Right renal cortex interstitium (tissue), 3 donors: ENCODE measurements around the gene SLC13A2. TPM values are rescaled to one million over a fixed set of nuclear protein-coding genes. Genes with fewer than 3 reads are reported as not detected.

Source experiments
- DNase-seq, 3 donors: peaks; one replicate each; pipeline ENCODE4 v3.0.0-alpha.2; 2013; ENCODE audit warnings: low read depth in 3 of 3, low spot score in 2 of 3
- polyA plus RNA-seq, 3 donors: library from polyadenylated mRNA; unstranded; fragments of 120-200 nt; gene quantifications; one replicate each; pipeline ENCODE4 v1.2.1, GENCODE V29; 2013; ENCODE audit not compliant: insufficient read length in 3 of 3

Gene SLC13A2
- polyA plus RNA-seq, 3 donors: 7.4 to 21.4 (median 15.6) TPM

DNA sequence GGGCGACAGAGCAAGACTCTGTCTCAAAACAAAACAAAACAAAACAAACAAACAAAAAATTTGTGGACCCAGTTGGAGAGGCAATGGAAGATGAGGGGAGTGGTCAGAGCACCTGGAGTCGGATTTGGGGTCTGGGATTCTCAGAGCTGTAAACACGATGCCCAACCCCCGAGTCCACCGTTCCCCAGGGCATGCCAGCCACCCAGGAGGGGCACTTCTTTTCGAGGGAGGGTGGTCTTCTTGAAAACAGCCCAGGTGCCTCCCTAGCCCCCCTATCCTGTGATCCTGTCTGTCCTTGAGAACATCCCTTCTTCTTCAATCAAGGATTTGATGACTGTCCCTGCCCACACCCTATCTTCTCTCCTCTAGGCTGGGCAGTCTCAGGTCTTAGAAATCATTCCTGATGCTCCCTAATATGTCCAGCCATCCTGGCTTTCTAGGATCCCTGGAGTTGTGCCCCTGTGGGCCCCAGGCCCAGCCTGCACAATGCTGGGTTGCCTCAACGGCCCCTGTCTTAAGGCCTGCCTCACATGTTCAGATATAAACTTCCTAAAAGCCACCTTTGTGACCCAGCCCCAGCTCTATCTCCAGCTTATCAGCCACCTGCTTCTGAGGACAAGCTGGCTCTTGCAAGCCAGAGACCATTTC is 3.1 kb upstream of the SLC13A2 start:
- DNase-seq: no peak

DNA sequence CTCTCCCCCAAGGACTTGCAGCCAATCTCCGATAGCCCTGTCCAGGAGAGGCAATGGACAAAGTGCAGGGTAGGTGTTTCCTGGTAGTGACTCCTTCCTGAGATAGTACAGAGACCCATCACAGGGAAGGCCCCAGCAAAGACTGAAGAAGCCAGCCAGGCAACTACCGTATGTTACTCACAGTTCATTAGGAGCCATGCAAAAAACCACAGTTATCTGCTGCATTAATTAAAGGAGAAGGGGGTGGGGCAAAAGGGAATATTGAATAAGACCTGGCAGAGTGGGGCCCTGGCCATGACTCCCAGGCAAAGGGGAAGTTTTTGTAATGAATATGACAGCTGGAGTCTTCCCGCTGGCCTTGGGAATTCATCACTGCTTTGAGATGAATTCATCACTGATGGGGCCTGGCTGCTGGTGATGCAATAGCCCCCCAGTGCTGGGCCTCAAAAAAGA is 2.5 kb upstream of the SLC13A2 start:
- DNase-seq: no peak

DNA sequence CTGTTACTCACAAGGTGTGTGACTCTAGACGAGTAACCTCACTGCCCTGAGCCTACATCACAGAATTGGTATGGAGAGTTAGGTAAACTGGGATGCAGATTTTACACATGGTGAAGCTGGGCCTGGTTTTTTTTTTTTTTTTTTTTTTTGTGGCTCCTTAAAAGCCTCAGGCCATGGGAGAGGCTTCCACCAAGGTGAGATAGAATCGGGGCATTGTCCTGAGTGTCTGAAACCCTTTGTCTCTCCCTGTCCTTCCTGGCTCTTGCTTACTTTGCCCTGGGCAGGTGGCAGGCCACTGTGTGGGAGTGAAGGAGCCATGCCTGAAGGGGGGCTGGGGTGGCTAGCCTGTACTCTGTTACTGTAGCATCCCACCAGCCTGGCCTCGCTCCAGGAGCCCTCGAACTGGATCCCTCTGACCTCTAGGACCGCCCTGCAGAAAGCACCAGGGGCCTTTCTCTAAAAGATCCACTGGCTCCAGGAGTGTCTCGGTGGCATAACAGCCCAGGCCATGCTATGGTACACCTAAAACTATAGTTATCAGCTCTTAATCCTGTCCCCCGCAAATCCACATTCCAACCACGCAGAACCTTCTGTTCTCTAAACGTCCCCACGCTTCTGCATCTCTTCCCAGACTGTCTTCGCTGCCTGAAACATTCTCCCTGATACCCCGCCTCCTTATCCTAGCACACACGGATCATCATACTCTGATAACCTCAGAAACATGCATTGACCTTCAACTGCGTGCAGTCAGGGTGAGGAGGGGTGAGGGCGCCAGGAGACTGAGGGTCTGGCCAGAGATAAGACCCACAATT is 1.7 kb upstream of the SLC13A2 start:
- DNase-seq: no peak

- no peak for DNase-seq
Observed at GRCh38 chr17:28472871-28473497, 460 bp upstream of the SLC13A2 start.

- DNase-seq: no peak
Observed at GRCh38 chr17:28474111-28474531, 677 bp downstream of the SLC13A2 start.

- DNase-seq: no peak
Observed at GRCh38 chr17:28475151-28475900, 1.9 kb downstream of the SLC13A2 start.

DNA sequence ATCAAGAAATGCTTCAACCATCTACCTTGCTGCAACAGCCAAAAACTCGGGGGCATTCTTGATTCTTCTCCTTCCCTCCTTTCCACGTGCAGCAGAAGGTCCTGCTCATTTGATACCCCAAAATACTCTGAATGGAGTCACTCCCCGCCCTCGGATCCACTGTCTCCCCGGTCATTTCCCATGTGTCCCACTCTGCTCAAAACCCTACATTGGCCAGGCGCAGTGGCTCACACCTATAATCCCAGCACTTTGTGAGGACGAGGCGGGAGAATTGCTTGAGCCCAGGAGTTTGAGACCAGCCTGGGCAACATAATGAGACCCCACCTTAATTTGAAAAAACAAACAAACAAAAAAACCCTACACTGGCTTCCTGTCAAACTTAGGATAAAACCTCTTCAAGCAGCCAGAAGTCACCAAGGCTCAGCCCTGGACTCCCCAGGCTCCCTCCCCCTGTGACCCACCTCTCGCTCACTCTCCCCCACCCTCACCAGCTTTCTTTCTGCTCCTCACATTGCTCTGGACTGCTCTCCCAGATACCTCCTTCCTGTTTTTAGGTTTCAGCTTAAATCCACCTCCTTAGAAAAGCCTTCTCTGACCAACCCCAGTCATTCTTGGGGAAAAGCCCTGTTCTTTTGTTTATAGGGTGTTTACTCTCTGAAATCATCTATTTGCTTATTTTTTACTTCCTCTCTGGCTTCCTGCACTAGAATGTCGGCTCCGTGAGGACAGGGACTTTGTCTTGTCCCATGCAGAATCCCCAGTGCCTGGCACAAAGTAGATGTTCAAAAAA is 2.8 kb downstream of the SLC13A2 start:
- no peak for DNase-seq

- no peak for DNase-seq
Observed at GRCh38 chr17:28477928-28478327, 4.5 kb downstream of the SLC13A2 start.

GRCh38 chr17:28478712-28479615 is 5.5 kb downstream of the SLC13A2 start:
- no peak for DNase-seq

- no peak for DNase-seq
Observed at GRCh38 chr17:28480278-28480677, 6.8 kb downstream of the SLC13A2 start.

DNA sequence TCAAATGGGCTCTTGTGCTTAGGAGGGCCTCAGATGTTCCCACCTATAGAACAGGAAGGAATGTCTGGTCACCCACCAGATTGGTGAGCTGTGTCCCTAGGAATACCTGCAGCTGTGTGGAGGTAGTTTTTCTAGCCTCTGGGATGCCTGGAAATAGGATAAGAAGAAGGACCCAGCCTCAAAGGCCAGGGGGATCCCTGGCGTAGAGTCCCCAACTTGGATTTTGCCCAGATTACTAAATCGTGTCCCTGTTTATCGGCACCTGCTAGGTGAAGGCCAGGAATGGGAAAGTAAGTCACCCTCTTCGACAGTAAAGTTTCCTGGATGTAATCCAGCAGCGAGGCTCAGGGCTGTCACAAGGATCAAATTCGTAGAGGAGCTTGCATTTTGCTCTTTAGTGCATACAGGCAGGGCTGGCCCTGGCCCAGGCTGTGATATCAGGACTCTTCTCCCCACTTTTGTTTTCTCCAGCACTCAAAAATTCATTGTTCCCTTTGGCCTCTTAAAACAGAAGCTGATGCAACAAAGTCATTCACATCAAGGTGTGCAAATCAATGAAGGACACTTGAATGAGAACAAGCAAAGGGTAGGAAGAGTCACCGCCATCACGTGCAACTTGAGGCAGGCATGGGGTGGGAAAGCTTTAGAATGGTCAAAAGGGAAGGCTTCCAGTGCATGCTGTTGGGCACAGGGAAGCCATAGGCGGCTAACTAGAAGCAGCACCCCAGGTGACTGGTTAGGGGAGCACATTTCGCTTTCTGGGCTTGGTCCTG is 7.5 kb downstream of the SLC13A2 start:
- no peak for DNase-seq

DNA sequence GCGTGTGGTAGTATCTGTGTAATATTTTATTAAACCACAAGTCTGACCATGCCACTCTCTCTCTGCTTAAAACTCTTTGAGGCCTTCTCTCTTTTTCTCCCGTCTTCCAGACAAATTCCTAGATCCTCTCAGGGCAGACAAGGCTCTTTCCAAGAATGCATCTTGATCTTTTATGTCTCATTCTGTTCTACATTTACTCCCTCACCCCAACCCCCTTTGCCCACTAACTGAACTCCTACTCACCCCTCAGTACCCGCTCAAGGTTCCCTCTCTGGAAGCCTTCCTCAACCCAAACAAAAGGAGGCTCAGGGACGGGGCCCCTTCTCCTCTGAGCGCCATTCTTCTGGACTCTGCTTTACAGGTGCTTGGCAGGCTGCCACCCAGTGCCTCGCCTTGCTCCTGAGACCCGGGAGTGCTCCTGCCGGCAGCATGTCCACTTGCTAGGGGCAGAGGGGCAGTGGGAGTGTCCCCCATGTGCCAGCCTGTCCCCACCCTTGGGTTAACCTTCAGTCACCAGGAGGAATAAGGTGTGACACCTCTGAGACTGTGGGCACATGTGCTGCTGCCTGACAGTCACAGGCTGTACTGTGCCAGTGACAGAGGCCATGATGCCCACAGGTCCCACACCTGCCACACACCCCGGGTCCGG is 9.2 kb downstream of the SLC13A2 start:
- no peak for DNase-seq

GRCh38 chr17:28484296-28484695 is 10.9 kb downstream of the SLC13A2 start:
- no peak for DNase-seq

GRCh38 chr17:28485049-28485448 is 11.6 kb downstream of the SLC13A2 start:
- no peak for DNase-seq

- DNase-seq: no peak
Observed at GRCh38 chr17:28487881-28488532, 14.6 kb downstream of the SLC13A2 start.

- DNase-seq: no peak
Observed at GRCh38 chr17:28488533-28489276, 15.3 kb downstream of the SLC13A2 start.

GRCh38 chr17:28491286-28491685 is 17.8 kb downstream of the SLC13A2 start:
- no peak for DNase-seq
